K562 (cell line): Measurements from ENCODE around the gene PRM3. TPM values are rescaled to one million over a fixed set of nuclear protein-coding genes. Genes with fewer than 3 reads are reported as not detected.

Experiments
- ATAC-seq: fragments of 200-7000 bp; cut with Tn5 transposase; 3 replicates; pipeline ENCODE4 v1.9.1; 2020; ENCODE audit warnings: moderate library complexity
- BruUV-seq: library from RNA; stranded (reverse); fragments of 400-500 nt; replicated peaks from 2 replicates; lab custom pipeline; 2021; lab: Mats Ljungman, UMichigan
- CTCF ChIA-PET: fragments of 300-600 bp; formaldehyde crosslinking; extraction: SDS; loops from one replicate; lab custom pipeline; 2021; ENCODE audit warnings: low intra/inter-chr PET ratio; lab: Yijun Ruan, JAX
- POLR2A ChIA-PET: fragments of 300-600, 350-650 bp; sonication (Branson Sonifier 250); formaldehyde crosslinking; extraction: SDS; loops from one replicate; lab custom pipeline; 2021; ENCODE audit warnings: antibody characterized with exemption, inconsistent platforms; lab: Yijun Ruan, JAX
- DNase-seq, 4 experiments: peaks; one replicate each; pipeline versions ENCODE4 v3.0.0 to v3.0.0-alpha.2; 2011 to 2018; ENCODE audit warnings: low spot score in 3 of 4, mixed read lengths in 3 of 4; ENCODE audit errors: extremely low read depth in 1 of 4
- FAIRE-seq: peaks from 2 replicates; lab custom pipeline; 2011; peaks lifted over from hg19 to GRCh38; lab: Jason Lieb, UNC
- H2AFZ ChIP-seq: 2 replicates; pipeline ENCODE4 v1.6.0; 2011; ENCODE audit warnings: low read depth, low read length, control low read depth, inconsistent platforms
- H3K27ac ChIP-seq: fragments of 200-600 bp; 3 replicates; pipeline ENCODE4 v1.8.0; 2011; ENCODE audit warnings: low read depth, mild to moderate bottlenecking, control low read depth, inconsistent platforms, low read length, moderate library complexity, mixed read lengths; ENCODE audit errors: extremely low read depth
- H3K27me3 ChIP-seq, 2 experiments: fragments of 300-600 bp in 1 of 2; 2 replicates in 1 of 2; 3 replicates in 1 of 2; pipeline versions ENCODE4 v1.6.0 to v1.8.0; 2011; ENCODE audit warnings: inconsistent platforms in 2 of 2, low read length in 2 of 2, mild to moderate bottlenecking in 1 of 2, mixed read lengths in 1 of 2, moderate library complexity in 1 of 2; ENCODE audit not compliant: control insufficient read depth in 2 of 2, insufficient read depth in 2 of 2
- H3K36me3 ChIP-seq: fragments of 300-600 bp; 3 replicates; pipeline ENCODE4 v1.8.0; 2011; ENCODE audit warnings: mild to moderate bottlenecking, low read length, inconsistent platforms; ENCODE audit not compliant: control insufficient read depth, insufficient read depth
- H3K4me1 ChIP-seq, 2 experiments: fragments of 200-600 bp in 1 of 2; replicated peaks in 1 of 2; 2 replicates in 1 of 2; 3 replicates in 1 of 2; pipeline versions ENCODE4 v1.5.1 to v1.8.0; 2011; ENCODE audit warnings: inconsistent platforms in 2 of 2, low read length in 2 of 2, mild to moderate bottlenecking in 1 of 2, mixed read lengths in 1 of 2, moderate library complexity in 1 of 2; ENCODE audit not compliant: control insufficient read depth in 2 of 2, insufficient read depth in 2 of 2
- H3K4me2 ChIP-seq: 2 replicates; pipeline ENCODE4 v1.6.1; 2011; ENCODE audit warnings: low read length, control low read depth, inconsistent platforms, mixed read lengths; ENCODE audit not compliant: insufficient read depth
- H3K4me3 ChIP-seq: fragments of 200-600 bp; sonication (generic), shearing (Covaris generic); 2 replicates; pipeline ENCODE4 v1.5.1; 2016; ENCODE audit warnings: control low read depth, inconsistent platforms
- H3K79me2 ChIP-seq: fragments of 200-600 bp; 3 replicates; pipeline ENCODE4 v1.8.0; 2011; ENCODE audit warnings: low read length, inconsistent platforms; ENCODE audit not compliant: control insufficient read depth, insufficient read depth
- H3K9ac ChIP-seq, 2 experiments: 2 replicates each; pipeline versions ENCODE4 v1.6.0 to v1.6.1; 2011; ENCODE audit warnings: low read depth in 2 of 2, low read length in 2 of 2, control low read depth in 1 of 2, inconsistent platforms in 1 of 2, mild to moderate bottlenecking in 1 of 2, mixed read lengths in 1 of 2; ENCODE audit not compliant: insufficient read depth in 1 of 2
- H3K9me1 ChIP-seq: one replicate; pipeline ENCODE4 v1.6.0; 2011; ENCODE audit warnings: inconsistent platforms, mild to moderate bottlenecking, low read length, moderate library complexity; ENCODE audit not compliant: control insufficient read depth, insufficient read depth
- H3K9me3 ChIP-seq: replicated peaks from 2 replicates; pipeline ENCODE4 v1.5.1; 2011; ENCODE audit warnings: low read depth, low read length, inconsistent platforms; ENCODE audit not compliant: control insufficient read depth, insufficient read depth
- H4K20me1 ChIP-seq: replicated peaks from 2 replicates; pipeline ENCODE4 v1.6.1; 2011; ENCODE audit warnings: low read length, inconsistent platforms, mixed read lengths; ENCODE audit not compliant: control insufficient read depth, insufficient read depth
- CSDE1 ChIP-seq, 2 experiments: fragments of 450-650 bp; IDR thresholded peaks; 2 replicates each; pipeline ENCODE4 v1.6.1; 2016; ENCODE audit warnings: mild to moderate bottlenecking in 1 of 2
- DPF2 ChIP-seq: fragments of 450-650 bp; IDR thresholded peaks from 2 replicates; pipeline ENCODE4 v1.6.1; 2016
- ELF1 ChIP-seq: fragments of 200-800 bp; sonication (Bioruptor generic); IDR thresholded peaks from 2 replicates; pipeline ENCODE4 v1.6.1; 2016; ENCODE audit warnings: missing genetic modification characterization, missing compliant biosample characterization
- GATAD2A ChIP-seq: fragments of 450-650 bp; IDR thresholded peaks from 2 replicates; pipeline ENCODE4 v1.6.1; 2017
- SNRNP70 ChIP-seq: fragments of 200-400 bp; formaldehyde crosslinking; optimal IDR thresholded peaks from 2 replicates; pipeline ENCODE3; 2017; ENCODE audit warnings: low read depth, low read length
- ZNF124 ChIP-seq: sonication (generic); formaldehyde crosslinking; IDR thresholded peaks from 2 replicates; pipeline ENCODE4 v1.8.1; 2022; ENCODE audit warnings: missing genetic modification reagents
- ZNF766 ChIP-seq: fragments of 200-800 bp; sonication (Bioruptor generic); conservative IDR thresholded peaks from 2 replicates; pipeline ENCODE4 v1.6.1; 2016; ENCODE audit warnings: missing genetic modification characterization, missing compliant biosample characterization
- WGBS: fragments of 100-300 bp; shearing (Covaris generic); methylation state at CpG from one replicate; pipeline ENCODE4 v1.1.6; 2016; ENCODE audit warnings: low coverage, mixed read lengths; ENCODE audit not compliant: insufficient coverage; ENCODE audit errors: missing lambda C conversion rate; 5-methylcytosine and 5-hydroxymethylcytosine counted together
- in situ Hi-C: fragments of 300-500 bp; cut with MboI; formaldehyde crosslinking; loops from 4 replicates; pipeline ENCODE4 v1.15.0; 2018; ENCODE audit warnings: inconsistent platforms, mixed read lengths
- intact Hi-C: fragments of 100-400 bp; cut with micrococcal nuclease; formaldehyde crosslinking; loops from 2 replicates; pipeline ENCODE4 v1.14.2; 2022
- polyA plus RNA-seq, 8 experiments: library from polyadenylated mRNA; depleted of rRNA in 4 of 8; stranded (reverse) in 5 of 8; unstranded in 3 of 8; fragments of >200 nt; fragmentation: Nextera tagmentation in 2 of 8; fragmentation: Illumina TruSeq in 1 of 8; extraction: Ambion mirVana in 2 of 8; extraction: Trizol in 1 of 8; gene quantifications; 2 replicates each; pipeline versions ENCODE4 v1.2.1 to v1.2.3, GENCODE V29; 2011 to 2014; ENCODE audit warnings: inconsistent platforms in 1 of 8, missing spikeins in 1 of 8
- total RNA-seq, 7 experiments: library from RNA; depleted of rRNA in 6 of 7; stranded (reverse); fragments of >200 nt in 6 of 7; fragmentation: Illumina TruSeq in 2 of 7; extraction: Trizol in 2 of 7; gene quantifications; 2 replicates each; pipeline versions ENCODE4 v1.2.1 to v1.2.3, GENCODE V29; 2011 to 2021; ENCODE audit warnings: low replicate concordance in 1 of 7
- TF ChIP-seq, protein P1 (sequence below): fragments of 450-650 bp; formaldehyde crosslinking; IDR thresholded peaks from 2 replicates; pipeline ENCODE4 v1.4.0; 2020; ENCODE audit warnings: mild to moderate bottlenecking, moderate library complexity
- TF ChIP-seq, protein P2 (sequence below): fragments of 200-400 bp; formaldehyde crosslinking; IDR thresholded peaks from 2 replicates; pipeline ENCODE4 v1.6.1; 2017; ENCODE audit warnings: mild to moderate bottlenecking, low read depth, low read length, moderate library complexity
- TF ChIP-seq, protein P3 (sequence below): sonication (generic); formaldehyde crosslinking; IDR thresholded peaks from 2 replicates; pipeline ENCODE4 v1.8.1; 2023; ENCODE audit warnings: mild to moderate bottlenecking, missing genetic modification reagents, moderate library complexity

The PRM3 gene
- total and polyA plus RNA-seq, 9 of the 15 experiments (the other 6 are each of a cell fraction or from before 2014, with no cell fraction given), result not detected

DNA sequence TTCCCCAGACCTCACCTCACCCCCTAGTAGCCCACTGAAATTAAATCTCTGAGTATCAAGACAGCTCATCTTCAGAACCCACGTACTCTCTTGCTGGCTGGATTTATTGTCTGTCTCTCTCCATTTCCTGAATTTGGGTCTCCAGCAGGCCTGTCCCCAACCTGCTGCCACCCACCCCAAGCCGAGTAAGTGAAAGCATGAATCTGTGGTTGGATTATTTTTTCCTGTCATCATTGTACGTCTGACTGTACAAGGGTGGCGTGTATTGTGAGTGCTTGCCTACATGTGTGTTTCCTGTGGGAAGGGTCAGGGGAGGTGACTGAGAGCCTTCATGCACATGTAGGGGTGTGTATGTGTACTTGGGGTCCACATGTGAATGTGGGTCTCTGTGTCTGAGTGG is 9.7 kb downstream of the PRM3 start:
- in situ Hi-C loops (loop anchor here (5.0 kb wide), 2 partner anchors 89 to 306 kb away; no protein-coding TSS in a partner anchor), intact Hi-C loops (no loop called here)
- Histone ChIP-seq H3K27ac (no peak overlapping the region), H2AFZ (no peak overlapping the region), H3K27me3 (peaks cover 2 to 40% of the 10 kb centered on the region in 2 experiments; a peak in 4 of 5 replicates), H3K36me3 (no peaks in the 10 kb centered on the region), H3K9me1 (no peaks in the 10 kb centered on the region), H3K4me3 (no peak overlapping the region), H3K9ac (no peak overlapping the region), H3K79me2 (no peaks in the 10 kb centered on the region), H3K4me1 (peaks cover 0 to 3% of the 10 kb centered on the region in 2 experiments; a peak in 1 of 5 replicates), H4K20me1 (0 out of 2 replicates have a peak, but pooled peaks cover 8% of the 10 kb centered on the region), H3K9me3 (no peaks in the 10 kb centered on the region; the same call in 1 of the 2 replicates), H3K4me2 (no peak overlapping the region)
- ChIA-PET CTCF (no interaction called here), POLR2A (interaction anchor here (2.2 kb wide), 1 partner anchor 7 kb away, joined by 6 read pairs; the partner anchor contains the start of gene SOCS1)
- FAIRE-seq, result no peak
- no peak for DNase-seq
- no TSS peak for BruUV-seq
- 21% methylated on average over 4 of the region's 4 CpGs for WGBS
- ATAC-seq, result no peak
- TF ChIP-seq CSDE1 (IDR thresholded peaks at IDR 0.05), result no peak
- TF ChIP-seq, protein P1, sequence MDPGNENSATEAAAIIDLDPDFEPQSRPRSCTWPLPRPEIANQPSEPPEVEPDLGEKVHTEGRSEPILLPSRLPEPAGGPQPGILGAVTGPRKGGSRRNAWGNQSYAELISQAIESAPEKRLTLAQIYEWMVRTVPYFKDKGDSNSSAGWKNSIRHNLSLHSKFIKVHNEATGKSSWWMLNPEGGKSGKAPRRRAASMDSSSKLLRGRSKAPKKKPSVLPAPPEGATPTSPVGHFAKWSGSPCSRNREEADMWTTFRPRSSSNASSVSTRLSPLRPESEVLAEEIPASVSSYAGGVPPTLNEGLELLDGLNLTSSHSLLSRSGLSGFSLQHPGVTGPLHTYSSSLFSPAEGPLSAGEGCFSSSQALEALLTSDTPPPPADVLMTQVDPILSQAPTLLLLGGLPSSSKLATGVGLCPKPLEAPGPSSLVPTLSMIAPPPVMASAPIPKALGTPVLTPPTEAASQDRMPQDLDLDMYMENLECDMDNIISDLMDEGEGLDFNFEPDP, result no peak
- TF ChIP-seq GATAD2A, result no peak
- no peak for TF ChIP-seq DPF2
- TF ChIP-seq, protein P2, sequence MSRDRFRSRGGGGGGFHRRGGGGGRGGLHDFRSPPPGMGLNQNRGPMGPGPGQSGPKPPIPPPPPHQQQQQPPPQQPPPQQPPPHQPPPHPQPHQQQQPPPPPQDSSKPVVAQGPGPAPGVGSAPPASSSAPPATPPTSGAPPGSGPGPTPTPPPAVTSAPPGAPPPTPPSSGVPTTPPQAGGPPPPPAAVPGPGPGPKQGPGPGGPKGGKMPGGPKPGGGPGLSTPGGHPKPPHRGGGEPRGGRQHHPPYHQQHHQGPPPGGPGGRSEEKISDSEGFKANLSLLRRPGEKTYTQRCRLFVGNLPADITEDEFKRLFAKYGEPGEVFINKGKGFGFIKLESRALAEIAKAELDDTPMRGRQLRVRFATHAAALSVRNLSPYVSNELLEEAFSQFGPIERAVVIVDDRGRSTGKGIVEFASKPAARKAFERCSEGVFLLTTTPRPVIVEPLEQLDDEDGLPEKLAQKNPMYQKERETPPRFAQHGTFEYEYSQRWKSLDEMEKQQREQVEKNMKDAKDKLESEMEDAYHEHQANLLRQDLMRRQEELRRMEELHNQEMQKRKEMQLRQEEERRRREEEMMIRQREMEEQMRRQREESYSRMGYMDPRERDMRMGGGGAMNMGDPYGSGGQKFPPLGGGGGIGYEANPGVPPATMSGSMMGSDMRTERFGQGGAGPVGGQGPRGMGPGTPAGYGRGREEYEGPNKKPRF, result no peak
- no peak for TF ChIP-seq ZNF766 (CRISPR knock-in tag)
- TF ChIP-seq ZNF124 (CRISPR knock-in tag), result no peak
- TF ChIP-seq SNRNP70, result no peak
- no peak for TF ChIP-seq ELF1
- TF ChIP-seq, protein P3, sequence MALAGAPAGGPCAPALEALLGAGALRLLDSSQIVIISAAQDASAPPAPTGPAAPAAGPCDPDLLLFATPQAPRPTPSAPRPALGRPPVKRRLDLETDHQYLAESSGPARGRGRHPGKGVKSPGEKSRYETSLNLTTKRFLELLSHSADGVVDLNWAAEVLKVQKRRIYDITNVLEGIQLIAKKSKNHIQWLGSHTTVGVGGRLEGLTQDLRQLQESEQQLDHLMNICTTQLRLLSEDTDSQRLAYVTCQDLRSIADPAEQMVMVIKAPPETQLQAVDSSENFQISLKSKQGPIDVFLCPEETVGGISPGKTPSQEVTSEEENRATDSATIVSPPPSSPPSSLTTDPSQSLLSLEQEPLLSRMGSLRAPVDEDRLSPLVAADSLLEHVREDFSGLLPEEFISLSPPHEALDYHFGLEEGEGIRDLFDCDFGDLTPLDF (CRISPR knock-in tag), result no peak
